WI38 (cell line): ENCODE measurements around the gene OR56B1.
"Not testable (repeated sequence)": the region's sequence is repeated elsewhere in the genome, so short reads cannot be mapped to it uniquely, and the experiment has no call there.

Experiments used
- H3K4me3 ChIP-seq: 2 replicates; pipeline ENCODE4 v1.5.1; 2011; ENCODE audit warnings: low read depth, mild to moderate bottlenecking, control low read depth, low read length
- TF ChIP-seq, protein P1 (sequence below): IDR thresholded peaks from 2 replicates; pipeline ENCODE4 v1.5.1; 2012; ENCODE audit warnings: low read depth, mild to moderate bottlenecking, control low read depth, low read length

Gene OR56B1

DNA sequence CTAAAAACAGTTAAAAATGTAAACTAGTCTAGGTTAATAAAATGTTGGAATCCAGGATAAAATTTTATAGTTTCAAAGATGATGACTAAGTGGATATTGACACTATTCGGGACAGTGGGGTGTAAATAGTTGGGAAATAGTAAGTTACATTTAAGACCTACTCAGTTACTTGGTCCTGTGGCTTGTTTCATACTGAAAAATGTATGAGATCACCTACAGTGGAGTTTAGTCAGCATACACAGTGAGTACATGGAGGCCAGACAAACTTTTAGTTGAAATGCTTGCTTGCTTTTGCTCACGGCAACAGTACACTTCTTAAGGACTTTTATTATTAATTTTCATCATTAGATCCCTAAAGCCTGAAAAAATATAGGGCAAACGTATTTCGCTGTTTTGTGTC, 30.6 kb upstream of the OR56B1 start:
- no peak overlapping the region for H3K4me3 ChIP-seq
- TF ChIP-seq, protein P1, sequence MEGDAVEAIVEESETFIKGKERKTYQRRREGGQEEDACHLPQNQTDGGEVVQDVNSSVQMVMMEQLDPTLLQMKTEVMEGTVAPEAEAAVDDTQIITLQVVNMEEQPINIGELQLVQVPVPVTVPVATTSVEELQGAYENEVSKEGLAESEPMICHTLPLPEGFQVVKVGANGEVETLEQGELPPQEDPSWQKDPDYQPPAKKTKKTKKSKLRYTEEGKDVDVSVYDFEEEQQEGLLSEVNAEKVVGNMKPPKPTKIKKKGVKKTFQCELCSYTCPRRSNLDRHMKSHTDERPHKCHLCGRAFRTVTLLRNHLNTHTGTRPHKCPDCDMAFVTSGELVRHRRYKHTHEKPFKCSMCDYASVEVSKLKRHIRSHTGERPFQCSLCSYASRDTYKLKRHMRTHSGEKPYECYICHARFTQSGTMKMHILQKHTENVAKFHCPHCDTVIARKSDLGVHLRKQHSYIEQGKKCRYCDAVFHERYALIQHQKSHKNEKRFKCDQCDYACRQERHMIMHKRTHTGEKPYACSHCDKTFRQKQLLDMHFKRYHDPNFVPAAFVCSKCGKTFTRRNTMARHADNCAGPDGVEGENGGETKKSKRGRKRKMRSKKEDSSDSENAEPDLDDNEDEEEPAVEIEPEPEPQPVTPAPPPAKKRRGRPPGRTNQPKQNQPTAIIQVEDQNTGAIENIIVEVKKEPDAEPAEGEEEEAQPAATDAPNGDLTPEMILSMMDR: no peak

DNA sequence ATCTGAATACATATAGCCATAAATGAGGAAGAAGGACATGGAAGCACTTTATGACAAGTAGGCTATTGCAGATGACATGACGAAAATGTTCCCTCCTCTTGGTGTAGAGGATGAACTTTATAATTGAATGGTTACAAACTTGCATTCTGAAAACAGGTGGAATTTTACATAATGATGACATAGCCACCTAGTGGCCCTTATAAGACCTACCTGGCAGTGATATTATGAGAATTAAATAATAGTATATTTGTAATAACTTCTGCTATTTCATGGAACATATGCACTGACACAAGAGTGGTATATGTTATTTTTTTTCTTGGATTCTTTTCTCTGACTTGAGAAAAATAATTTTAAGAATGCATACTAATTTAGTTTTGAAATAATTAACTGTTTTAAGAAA, 23.7 kb upstream of the OR56B1 start:
- TF ChIP-seq, protein P1: no peak
- H3K4me3 ChIP-seq: no peak overlapping the region

DNA sequence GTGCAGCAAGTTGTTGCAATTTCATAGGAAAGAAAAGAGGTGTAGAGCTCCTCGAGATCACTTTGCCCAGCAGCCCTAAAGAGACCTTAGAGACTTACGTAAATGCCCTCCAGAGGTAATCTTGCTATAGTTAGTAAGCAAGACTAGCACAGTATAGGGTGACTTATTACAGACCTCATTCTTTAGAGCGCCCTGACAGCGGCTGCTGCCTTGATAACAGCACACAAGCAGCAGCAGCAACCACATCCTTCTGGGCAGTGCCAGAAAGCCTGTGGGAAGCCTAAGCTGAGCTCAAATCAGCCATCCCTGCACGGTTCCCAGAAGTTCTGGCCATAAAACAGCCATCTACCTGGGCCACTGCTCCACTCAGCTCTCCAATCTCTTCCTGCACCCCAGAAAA, 22.6 kb upstream of the OR56B1 start:
- no peak overlapping the region for H3K4me3 ChIP-seq
- TF ChIP-seq, protein P1: no peak

DNA sequence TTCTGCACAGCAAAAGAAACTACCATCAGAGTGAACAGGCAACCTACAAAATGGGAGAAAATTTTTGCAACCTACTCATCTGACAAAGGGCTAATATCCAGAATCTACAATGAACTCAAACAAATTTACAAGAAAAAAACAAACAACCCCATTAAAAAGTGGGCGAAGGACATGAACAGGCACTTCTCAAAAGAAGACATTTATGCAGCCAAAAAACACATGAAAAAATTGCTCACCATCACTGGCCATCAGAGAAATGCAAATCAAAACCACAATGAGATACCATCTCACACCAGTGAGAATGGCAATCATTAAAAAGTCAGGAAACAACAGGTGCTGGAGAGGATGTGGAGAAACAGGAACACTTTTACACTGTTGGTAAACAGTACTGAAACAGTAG, 19.7 kb upstream of the OR56B1 start:
- not testable (repeated sequence) for H3K4me3 ChIP-seq

DNA sequence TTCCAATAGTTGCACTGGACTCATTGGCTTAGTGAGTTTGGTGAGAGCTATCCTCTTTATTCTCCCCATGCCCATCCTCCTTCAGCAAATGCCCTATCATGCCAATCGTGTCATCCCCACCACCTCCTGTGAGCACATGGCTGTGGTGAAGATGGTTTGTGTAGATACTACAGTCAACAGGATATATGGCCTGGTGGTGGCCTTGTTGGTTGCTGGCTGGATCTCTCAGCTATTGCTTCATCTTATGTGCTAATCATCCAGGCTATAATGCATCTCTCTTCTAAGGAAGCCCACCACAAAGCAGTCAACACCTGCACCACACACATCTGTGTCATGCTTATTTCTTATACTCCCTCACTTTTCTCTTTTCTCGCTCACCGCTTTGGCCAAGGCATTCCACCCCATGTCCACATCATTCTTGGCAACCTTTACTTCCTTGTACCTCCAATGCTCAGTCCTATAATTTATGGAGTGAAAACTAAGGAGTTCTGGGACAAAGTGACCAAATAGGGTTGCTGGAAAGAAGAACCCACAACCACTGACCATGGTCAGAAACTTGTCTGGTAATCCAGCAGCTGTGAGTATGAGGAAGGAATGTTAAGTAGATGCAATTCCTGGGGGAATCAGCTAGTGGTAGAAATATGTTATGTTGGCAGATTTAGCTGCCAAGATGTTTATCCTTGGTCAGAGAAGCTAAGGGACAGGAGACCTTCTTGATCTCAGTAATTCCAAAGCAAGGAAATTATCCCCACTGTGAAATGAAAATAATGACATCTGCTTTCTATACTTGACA, 16.3 kb upstream of the OR56B1 start:
- TF ChIP-seq, protein P1: no peak

DNA sequence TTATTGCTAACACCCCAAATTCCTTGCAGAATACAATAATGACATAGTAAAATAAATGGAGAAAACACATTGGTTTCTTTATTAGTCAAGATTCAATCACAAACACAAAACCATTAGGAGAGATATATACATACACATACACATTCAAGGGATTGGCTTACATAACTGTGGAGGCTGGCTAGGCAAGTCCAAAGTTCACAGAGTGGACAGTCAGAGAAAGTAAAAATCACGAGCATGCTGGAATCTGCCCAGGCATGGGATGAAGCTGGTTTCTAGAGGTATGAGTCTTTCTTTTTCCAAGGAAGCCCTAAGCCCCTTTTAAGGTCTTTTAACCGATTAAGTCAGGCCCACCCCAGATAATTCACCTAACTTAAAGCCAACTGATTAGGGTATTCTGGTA, 13.6 kb upstream of the OR56B1 start:
- TF ChIP-seq, protein P1: no peak
- no peak overlapping the region for H3K4me3 ChIP-seq

More for the DNA sequence above, 16.3 kb upstream of the OR56B1 start:
- no peak overlapping the region for H3K4me3 ChIP-seq

DNA sequence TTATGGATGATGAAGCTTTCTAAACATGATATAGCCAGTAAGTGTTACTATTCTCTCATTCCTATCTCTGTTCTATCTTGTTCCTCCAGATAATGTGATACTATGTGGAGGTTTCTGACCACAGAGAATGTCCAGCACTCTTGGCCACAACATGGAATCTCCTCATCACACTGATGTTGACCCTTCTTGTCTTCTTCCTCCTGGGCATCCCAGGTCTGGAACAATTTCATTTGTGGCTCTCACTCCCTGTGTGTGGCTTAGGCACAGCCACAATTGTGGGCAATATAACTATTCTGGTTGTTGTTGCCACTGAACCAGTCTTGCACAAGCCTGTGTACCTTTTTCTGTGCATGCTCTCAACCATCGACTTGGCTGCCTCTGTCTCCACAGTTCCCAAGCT, 9.9 kb upstream of the OR56B1 start:
- TF ChIP-seq, protein P1: no peak
- H3K4me3 ChIP-seq: no peak overlapping the region

DNA sequence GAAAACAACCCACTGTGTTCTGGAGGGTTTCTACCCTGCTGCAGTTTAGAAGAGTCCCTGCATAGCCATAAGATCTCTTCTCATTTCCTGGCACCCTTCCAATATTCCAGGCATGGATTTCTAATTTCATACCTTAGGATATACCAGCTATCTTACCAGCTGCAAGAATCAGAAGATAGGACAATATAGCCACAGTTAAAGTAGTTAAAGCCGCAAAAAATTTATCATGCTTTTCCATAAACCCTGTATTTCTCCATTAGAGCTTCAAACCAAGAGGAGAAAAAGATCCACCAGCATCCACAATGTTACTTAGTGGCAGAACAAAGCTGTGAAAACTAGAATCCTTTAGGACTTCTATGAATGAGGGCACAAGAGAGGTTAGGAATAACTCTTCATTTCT, 8.6 kb upstream of the OR56B1 start:
- TF ChIP-seq, protein P1: no peak

More for the DNA sequence above, 8.6 kb upstream of the OR56B1 start:
- no peak overlapping the region for H3K4me3 ChIP-seq
